GM23338 (cell line): Measurements from ENCODE around the gene CWC15. TPM values are rescaled to one million over a fixed set of nuclear protein-coding genes. Genes with fewer than 3 reads are reported as not detected.

Source experiments
- ATAC-seq: fragments of 200-7000 bp; cut with Tn5 transposase; 3 replicates; pipeline ENCODE4 v1.9.1; 2020
- DNase-seq: peaks from one replicate; pipeline ENCODE4 v3.0.0-alpha.2; 2015; ENCODE audit warnings: low spot score
- H2AFZ ChIP-seq: fragments of 200-600 bp; sonication (generic); 2 replicates; pipeline ENCODE4 v1.8.0; 2016; ENCODE audit warnings: antibody characterized with exemption, mild to moderate bottlenecking, moderate library complexity
- H3F3A ChIP-seq: fragments of 200-600 bp; sonication (generic); replicated peaks from 2 replicates; pipeline ENCODE4 v1.8.0; 2017; ENCODE audit warnings: antibody characterized with exemption, mixed run types, low read depth
- H3K27ac ChIP-seq: fragments of 200-600 bp; sonication (generic); 2 replicates; pipeline ENCODE4 v1.6.1; 2016; ENCODE audit warnings: low read depth
- H3K27me3 ChIP-seq: fragments of 200-600 bp; sonication (generic); 2 replicates; pipeline ENCODE4 v1.8.0; 2016; ENCODE audit warnings: mild to moderate bottlenecking, mixed run types, moderate library complexity; ENCODE audit not compliant: insufficient read depth
- H3K36me3 ChIP-seq: fragments of 200-600 bp; sonication (generic); 2 replicates; pipeline ENCODE4 v1.8.0; 2016; ENCODE audit warnings: mild to moderate bottlenecking; ENCODE audit not compliant: insufficient read depth
- H3K4me1 ChIP-seq: fragments of 200-600 bp; sonication (generic); 2 replicates; pipeline ENCODE4 v1.8.0; 2016; ENCODE audit warnings: mild to moderate bottlenecking, moderate library complexity; ENCODE audit not compliant: insufficient read depth
- H3K4me2 ChIP-seq: fragments of 200-600 bp; sonication (generic); 2 replicates; pipeline ENCODE4 v1.7.1; 2017; ENCODE audit warnings: mixed run types
- H3K4me3 ChIP-seq: fragments of 200-600 bp; sonication (generic); 2 replicates; pipeline ENCODE4 v1.6.1; 2016; ENCODE audit warnings: mixed run types
- H3K79me2 ChIP-seq: fragments of 200-600 bp; sonication (generic); replicated peaks from 2 replicates; pipeline ENCODE4 v1.8.0; 2017; ENCODE audit warnings: mild to moderate bottlenecking; ENCODE audit not compliant: insufficient read depth
- H3K9me2 ChIP-seq: fragments of 200-600 bp; sonication (generic); 2 replicates; pipeline ENCODE4 v1.8.0; 2017; ENCODE audit not compliant: insufficient read depth
- H4K20me1 ChIP-seq: fragments of 200-600 bp; sonication (generic); replicated peaks from 2 replicates; pipeline ENCODE4 v1.8.0; 2017; ENCODE audit warnings: mild to moderate bottlenecking; ENCODE audit not compliant: insufficient read depth
- H3K27ac Mint-ChIP-seq: 2 replicates; pipeline ENCODE4 v1.8.0; 2020; ENCODE audit warnings: inconsistent platforms, mild to moderate bottlenecking, moderate library complexity, mixed read lengths
- H3K27me3 Mint-ChIP-seq: 3 replicates; pipeline ENCODE4 v1.8.0; 2022; ENCODE audit warnings: low read depth, mild to moderate bottlenecking, moderate library complexity, mixed read lengths, inconsistent platforms; ENCODE audit not compliant: insufficient read depth, poor library complexity
- H3K36me3 Mint-ChIP-seq: 3 replicates; pipeline ENCODE4 v1.8.0; 2021; ENCODE audit warnings: low read depth, mild to moderate bottlenecking, inconsistent platforms, moderate library complexity, mixed read lengths
- H3K4me1 Mint-ChIP-seq: 3 replicates; pipeline ENCODE4 v1.8.0; 2020; ENCODE audit warnings: mild to moderate bottlenecking, inconsistent platforms, mixed read lengths
- H3K4me3 Mint-ChIP-seq: 3 replicates; pipeline ENCODE4 v1.8.0; 2021; ENCODE audit warnings: moderate library complexity, mild to moderate bottlenecking, inconsistent platforms, mixed read lengths
- H3K9me3 Mint-ChIP-seq: 3 replicates; pipeline ENCODE4 v1.8.0; 2020; ENCODE audit warnings: moderate library complexity, mild to moderate bottlenecking, inconsistent platforms, mixed read lengths
- CREB1 ChIP-seq: fragments of 250-450 bp; sonication (Bioruptor Pico); IDR thresholded peaks from 2 replicates; pipeline ENCODE4 v1.5.0; 2020; ENCODE audit warnings: low read depth, mild to moderate bottlenecking, moderate library complexity
- EZH2phosphoT487 ChIP-seq: fragments of 200-600 bp; sonication (generic); IDR thresholded peaks from one replicate; pipeline ENCODE4 v1.8.1; 2018; ENCODE audit warnings: antibody characterized with exemption; ENCODE audit not compliant: unreplicated experiment
- polyA plus RNA-seq: library from polyadenylated mRNA; unstranded; fragments of >200 nt; fragmentation: Nextera tagmentation; extraction: Ambion mirVana; gene quantifications from 2 replicates; pipeline ENCODE4 v1.2.1, GENCODE V29; 2016
- total RNA-seq: library from RNA; depleted of rRNA; stranded (reverse); fragments of >200 nt; shearing (Covaris generic); gene quantifications from 2 replicates; pipeline ENCODE4 v1.2.3, GENCODE V29; 2014
- TF ChIP-seq, protein P1 (sequence below), 2 experiments: fragments of 200-600 bp in 1 of 2; sonication (generic) in 1 of 2; conservative IDR thresholded peaks; 2 replicates each; pipeline versions ENCODE4 v1.5.1 to v1.6.1; 2016 to 2017; ENCODE audit warnings: antibody characterized with exemption in 2 of 2, low read depth in 2 of 2, mild to moderate bottlenecking in 2 of 2, moderate library complexity in 1 of 2
- TF ChIP-seq, protein P2 (sequence below): fragments of 250-450 bp; sonication (Bioruptor Pico); IDR thresholded peaks from 2 replicates; pipeline ENCODE4 v1.5.0; 2020; ENCODE audit warnings: mild to moderate bottlenecking, moderate library complexity

CWC15 gene
- total and polyA plus RNA-seq, 2 experiments from 2014 or later = 31.9 to 168 TPM

DNA sequence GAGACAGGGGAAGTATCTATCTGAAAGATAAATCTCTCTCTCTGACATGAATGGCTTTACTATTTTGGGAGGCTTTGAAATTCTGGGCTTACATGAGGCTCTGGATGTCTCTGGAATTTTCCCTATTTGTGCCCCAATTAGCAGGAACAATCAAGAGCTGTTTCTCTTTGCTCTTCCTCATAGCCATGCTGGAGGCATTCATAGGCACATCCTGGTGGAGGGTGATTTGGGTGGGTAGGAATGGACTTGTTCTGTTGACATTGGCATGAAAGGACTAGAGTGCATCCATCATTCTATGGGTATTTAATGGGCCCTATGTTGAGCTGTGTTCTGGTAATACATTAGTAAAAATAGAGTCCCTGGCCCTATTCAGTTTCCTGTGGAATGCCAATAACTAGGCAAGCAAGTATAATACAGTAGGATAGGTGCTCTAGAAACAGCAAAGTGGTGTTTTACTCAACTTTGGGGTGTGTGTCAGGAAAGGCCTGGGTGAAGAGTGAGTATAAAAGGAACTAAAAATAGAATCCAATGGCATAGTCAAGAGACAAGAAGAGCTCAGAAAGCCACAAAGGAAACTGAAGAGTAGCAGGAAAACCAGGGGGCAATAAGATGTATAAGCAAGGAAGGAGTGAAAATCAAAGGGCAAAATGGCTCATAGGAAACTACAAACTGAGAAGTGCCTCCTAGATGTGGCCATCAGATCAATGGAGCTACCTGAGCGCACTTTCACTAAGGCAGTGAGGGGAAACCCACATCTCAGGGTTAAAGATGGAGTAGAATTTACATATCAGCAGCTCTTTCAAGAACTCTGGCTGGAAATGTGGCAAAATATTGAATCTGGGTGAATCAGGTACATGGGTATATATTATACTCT is 45.0 kb downstream of the CWC15 start:
- Mint-ChIP-seq H3K9me3 (no peaks in the 10 kb centered on the region), H3K4me1 (peaks cover 13% of the 10 kb centered on the region), H3K36me3 (no peaks in the 10 kb centered on the region), H3K27ac (no peak overlapping the region), H3K4me3 (no peak overlapping the region), H3K27me3 (peaks cover 3% of the 10 kb centered on the region)
- DNase-seq = no peak
- Histone ChIP-seq H3K27me3 (no peaks in the 10 kb centered on the region), H3K4me1 (no peaks in the 10 kb centered on the region), H3K27ac (no peak overlapping the region), H4K20me1 (no peaks in the 10 kb centered on the region), H3K9me2 (no peaks in the 10 kb centered on the region), H3F3A (no peaks in the 10 kb centered on the region), H3K4me2 (no peak overlapping the region), H2AFZ (no peak overlapping the region), H3K36me3 (no peaks in the 10 kb centered on the region), H3K4me3 (no peak overlapping the region), H3K79me2 (no peaks in the 10 kb centered on the region)
- ATAC-seq = no peak
- TF ChIP-seq, protein P1, sequence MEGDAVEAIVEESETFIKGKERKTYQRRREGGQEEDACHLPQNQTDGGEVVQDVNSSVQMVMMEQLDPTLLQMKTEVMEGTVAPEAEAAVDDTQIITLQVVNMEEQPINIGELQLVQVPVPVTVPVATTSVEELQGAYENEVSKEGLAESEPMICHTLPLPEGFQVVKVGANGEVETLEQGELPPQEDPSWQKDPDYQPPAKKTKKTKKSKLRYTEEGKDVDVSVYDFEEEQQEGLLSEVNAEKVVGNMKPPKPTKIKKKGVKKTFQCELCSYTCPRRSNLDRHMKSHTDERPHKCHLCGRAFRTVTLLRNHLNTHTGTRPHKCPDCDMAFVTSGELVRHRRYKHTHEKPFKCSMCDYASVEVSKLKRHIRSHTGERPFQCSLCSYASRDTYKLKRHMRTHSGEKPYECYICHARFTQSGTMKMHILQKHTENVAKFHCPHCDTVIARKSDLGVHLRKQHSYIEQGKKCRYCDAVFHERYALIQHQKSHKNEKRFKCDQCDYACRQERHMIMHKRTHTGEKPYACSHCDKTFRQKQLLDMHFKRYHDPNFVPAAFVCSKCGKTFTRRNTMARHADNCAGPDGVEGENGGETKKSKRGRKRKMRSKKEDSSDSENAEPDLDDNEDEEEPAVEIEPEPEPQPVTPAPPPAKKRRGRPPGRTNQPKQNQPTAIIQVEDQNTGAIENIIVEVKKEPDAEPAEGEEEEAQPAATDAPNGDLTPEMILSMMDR (conservative IDR thresholded peaks at IDR 0.05; ENCODE audit: low read depth in 2 of 2) = no peak
- TF ChIP-seq EZH2phosphoT487 (no peak), CREB1 (CRISPR knock-in tag) (no peak)
- TF ChIP-seq, protein P2, sequence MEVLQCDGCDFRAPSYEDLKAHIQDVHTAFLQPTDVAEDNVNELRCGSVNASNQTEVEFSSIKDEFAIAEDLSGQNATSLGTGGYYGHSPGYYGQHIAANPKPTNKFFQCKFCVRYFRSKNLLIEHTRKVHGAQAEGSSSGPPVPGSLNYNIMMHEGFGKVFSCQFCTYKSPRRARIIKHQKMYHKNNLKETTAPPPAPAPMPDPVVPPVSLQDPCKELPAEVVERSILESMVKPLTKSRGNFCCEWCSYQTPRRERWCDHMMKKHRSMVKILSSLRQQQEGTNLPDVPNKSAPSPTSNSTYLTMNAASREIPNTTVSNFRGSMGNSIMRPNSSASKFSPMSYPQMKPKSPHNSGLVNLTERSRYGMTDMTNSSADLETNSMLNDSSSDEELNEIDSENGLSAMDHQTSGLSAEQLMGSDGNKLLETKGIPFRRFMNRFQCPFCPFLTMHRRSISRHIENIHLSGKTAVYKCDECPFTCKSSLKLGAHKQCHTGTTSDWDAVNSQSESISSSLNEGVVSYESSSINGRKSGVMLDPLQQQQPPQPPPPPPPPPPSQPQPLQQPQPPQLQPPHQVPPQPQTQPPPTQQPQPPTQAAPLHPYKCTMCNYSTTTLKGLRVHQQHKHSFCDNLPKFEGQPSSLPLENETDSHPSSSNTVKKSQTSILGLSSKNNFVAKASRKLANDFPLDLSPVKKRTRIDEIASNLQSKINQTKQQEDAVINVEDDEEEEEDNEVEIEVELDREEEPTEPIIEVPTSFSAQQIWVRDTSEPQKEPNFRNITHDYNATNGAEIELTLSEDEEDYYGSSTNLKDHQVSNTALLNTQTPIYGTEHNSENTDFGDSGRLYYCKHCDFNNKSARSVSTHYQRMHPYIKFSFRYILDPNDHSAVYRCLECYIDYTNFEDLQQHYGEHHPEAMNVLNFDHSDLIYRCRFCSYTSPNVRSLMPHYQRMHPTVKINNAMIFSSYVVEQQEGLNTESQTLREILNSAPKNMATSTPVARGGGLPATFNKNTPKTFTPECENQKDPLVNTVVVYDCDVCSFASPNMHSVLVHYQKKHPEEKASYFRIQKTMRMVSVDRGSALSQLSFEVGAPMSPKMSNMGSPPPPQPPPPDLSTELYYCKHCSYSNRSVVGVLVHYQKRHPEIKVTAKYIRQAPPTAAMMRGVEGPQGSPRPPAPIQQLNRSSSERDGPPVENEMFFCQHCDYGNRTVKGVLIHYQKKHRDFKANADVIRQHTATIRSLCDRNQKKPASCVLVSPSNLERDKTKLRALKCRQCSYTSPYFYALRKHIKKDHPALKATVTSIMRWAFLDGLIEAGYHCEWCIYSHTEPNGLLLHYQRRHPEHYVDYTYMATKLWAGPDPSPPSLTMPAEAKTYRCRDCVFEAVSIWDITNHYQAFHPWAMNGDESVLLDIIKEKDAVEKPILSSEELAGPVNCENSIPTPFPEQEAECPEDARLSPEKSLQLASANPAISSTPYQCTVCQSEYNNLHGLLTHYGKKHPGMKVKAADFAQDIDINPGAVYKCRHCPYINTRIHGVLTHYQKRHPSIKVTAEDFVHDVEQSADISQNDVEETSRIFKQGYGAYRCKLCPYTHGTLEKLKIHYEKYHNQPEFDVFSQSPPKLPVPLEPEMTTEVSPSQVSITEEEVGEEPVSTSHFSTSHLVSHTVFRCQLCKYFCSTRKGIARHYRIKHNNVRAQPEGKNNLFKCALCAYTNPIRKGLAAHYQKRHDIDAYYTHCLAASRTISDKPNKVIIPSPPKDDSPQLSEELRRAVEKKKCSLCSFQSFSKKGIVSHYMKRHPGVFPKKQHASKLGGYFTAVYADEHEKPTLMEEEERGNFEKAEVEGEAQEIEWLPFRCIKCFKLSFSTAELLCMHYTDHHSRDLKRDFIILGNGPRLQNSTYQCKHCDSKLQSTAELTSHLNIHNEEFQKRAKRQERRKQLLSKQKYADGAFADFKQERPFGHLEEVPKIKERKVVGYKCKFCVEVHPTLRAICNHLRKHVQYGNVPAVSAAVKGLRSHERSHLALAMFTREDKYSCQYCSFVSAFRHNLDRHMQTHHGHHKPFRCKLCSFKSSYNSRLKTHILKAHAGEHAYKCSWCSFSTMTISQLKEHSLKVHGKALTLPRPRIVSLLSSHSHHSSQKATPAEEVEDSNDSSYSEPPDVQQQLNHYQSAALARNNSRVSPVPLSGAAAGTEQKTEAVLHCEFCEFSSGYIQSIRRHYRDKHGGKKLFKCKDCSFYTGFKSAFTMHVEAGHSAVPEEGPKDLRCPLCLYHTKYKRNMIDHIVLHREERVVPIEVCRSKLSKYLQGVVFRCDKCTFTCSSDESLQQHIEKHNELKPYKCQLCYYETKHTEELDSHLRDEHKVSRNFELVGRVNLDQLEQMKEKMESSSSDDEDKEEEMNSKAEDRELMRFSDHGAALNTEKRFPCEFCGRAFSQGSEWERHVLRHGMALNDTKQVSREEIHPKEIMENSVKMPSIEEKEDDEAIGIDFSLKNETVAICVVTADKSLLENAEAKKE (CRISPR knock-in tag) = no peak
